Glomerular endothelial cell (primary cell): Measurements from ENCODE around the gene TMEM150B. TPM values are rescaled to one million over a fixed set of nuclear protein-coding genes. Genes with fewer than 3 reads are reported as not detected.

Experiments used
- total RNA-seq: library from RNA; depleted of rRNA; stranded (reverse); fragments of >200 nt; gene quantifications from 2 replicates; pipeline ENCODE4 v1.2.3, GENCODE V29; 2015

The TMEM150B gene
- total RNA-seq, 1 donor from 2014 or later: not detected

Other genes with a start within 250 kb of the TMEM150B start
- 10.6 and 20.4 TPM in 2 replicates for gene EPS8L1, start 249.5 kb downstream of the TMEM150B start, total RNA-seq
- 108 and 137 TPM in 2 replicates for gene PPP1R12C, start 207.7 kb downstream of the TMEM150B start, total RNA-seq
- gene TNNT1, start 176.1 kb downstream of the TMEM150B start, total RNA-seq: 1.5 TPM in 1 of 2 replicates, not detected in the other
- not detected in 2 replicates for gene TNNI3, start 167.6 kb downstream of the TMEM150B start, total RNA-seq
- gene DNAAF3, start 158.7 kb downstream of the TMEM150B start, total RNA-seq: 1.6 and 1.7 TPM in 2 replicates
- 0.06 and 0.92 TPM in 2 replicates for gene SYT5, start 145.1 kb downstream of the TMEM150B start, total RNA-seq
- 0.29 and 1.8 TPM in 2 replicates for gene PTPRH, start 115.8 kb downstream of the TMEM150B start, total RNA-seq
- 1.5 and 2.8 TPM in 2 replicates for gene TMEM86B, start 96.6 kb downstream of the TMEM150B start, total RNA-seq
- 49.6 and 66.3 TPM in 2 replicates for gene PPP6R1, start 66.3 kb downstream of the TMEM150B start, total RNA-seq
- gene HSPBP1, start 45.2 kb downstream of the TMEM150B start, total RNA-seq: 30.5 and 36.0 TPM in 2 replicates
- 1.2 and 3.0 TPM in 2 replicates for gene BRSK1, start 41.3 kb downstream of the TMEM150B start, total RNA-seq
- 8.0 and 12.8 TPM in 2 replicates for gene KMT5C, start 14.5 kb upstream of the TMEM150B start, total RNA-seq
- not detected in 2 replicates for gene COX6B2, start 29.4 kb upstream of the TMEM150B start, total RNA-seq
- not detected in 2 replicates for gene GARIN5B, start 37.9 kb upstream of the TMEM150B start, total RNA-seq
- gene IL11, start 45.1 kb upstream of the TMEM150B start, total RNA-seq: 3.1 and 6.8 TPM in 2 replicates
- not detected in 2 replicates for gene TMEM190, start 51.5 kb upstream of the TMEM150B start, total RNA-seq
- gene TMEM238, start 59.0 kb upstream of the TMEM150B start, total RNA-seq: 0.58 and 1.3 TPM in 2 replicates
- gene RPL28, start 60.6 kb upstream of the TMEM150B start, total RNA-seq: 597 and 618 TPM in 2 replicates
- gene UBE2S, start 82.4 kb upstream of the TMEM150B start, total RNA-seq: 64.2 and 82.3 TPM in 2 replicates
- not detected in 2 replicates for gene SHISA7, start 118.0 kb upstream of the TMEM150B start, total RNA-seq
- gene ISOC2, start 136.3 kb upstream of the TMEM150B start, total RNA-seq: 52.1 and 73.1 TPM in 2 replicates
- not detected in 2 replicates for gene C19orf85, start 139.4 kb upstream of the TMEM150B start, total RNA-seq
- gene ZNF628, start 151.3 kb upstream of the TMEM150B start, total RNA-seq: 3.8 and 10.1 TPM in 2 replicates
- gene NAT14, start 159.8 kb upstream of the TMEM150B start, total RNA-seq: 26.4 and 42.5 TPM in 2 replicates
- 2.4 and 2.9 TPM in 2 replicates for gene SSC5D, start 163.1 kb upstream of the TMEM150B start, total RNA-seq
- gene SBK2, start 211.8 kb upstream of the TMEM150B start, total RNA-seq: not detected in 2 replicates
- gene SBK3, start 220.2 kb upstream of the TMEM150B start, total RNA-seq: 1.3 and 1.5 TPM in 2 replicates